Stimulated activated CD8-positive, alpha-beta memory T cell treated with anti-CD3 and anti-CD28 coated beads, Interleukin-7, amount 100 ng/mL, for 1 hour (primary cell): ENCODE data around the gene DRD2.
"Not testable (repeated sequence)": the region's sequence is repeated elsewhere in the genome, so short reads cannot be mapped to it uniquely, and the experiment has no call there.

ENCODE experiments used
- DNase-seq, 2 donors: peaks; one replicate each; pipeline ENCODE4 v3.0.0-alpha.2; 2020; ENCODE audit warnings: low read depth in 2 of 2

The DRD2 gene

DNA sequence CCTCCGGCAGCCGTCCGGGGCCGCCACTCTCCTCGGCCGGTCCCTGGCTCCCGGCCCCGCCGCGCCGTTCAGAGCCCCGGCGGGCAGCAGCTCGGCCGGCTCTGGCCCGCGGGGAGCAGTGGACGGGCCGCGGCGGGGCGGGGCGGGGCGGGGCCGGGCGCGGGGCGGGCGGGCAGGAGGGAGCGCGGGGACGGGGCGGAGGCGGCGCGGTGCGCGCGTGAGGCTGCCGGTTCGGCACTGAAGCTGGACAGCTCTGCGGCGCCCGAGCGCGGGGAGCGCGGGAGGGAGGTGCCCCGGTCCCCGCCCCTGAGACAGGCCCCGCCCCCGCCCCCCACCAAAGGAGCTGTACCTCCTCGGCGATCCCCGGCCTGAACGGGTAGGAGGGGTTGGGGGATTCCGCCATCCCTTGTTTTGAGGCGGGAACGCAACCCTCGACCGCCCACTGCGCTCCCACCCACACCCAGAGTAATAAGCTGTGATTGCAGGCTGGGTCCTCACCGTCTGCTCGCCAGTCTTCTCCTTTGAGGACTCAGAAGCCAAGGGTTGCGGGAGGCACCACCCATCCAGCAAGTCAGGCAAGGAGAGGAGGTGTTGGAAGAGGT lies at the start of gene DRD2:
DRD2 (minus strand) TSS at position 239 of the 602 bp plus-strand sequence. CDS start 50,747 bp downstream, outside the sequence.
- no peak for DNase-seq

DNA sequence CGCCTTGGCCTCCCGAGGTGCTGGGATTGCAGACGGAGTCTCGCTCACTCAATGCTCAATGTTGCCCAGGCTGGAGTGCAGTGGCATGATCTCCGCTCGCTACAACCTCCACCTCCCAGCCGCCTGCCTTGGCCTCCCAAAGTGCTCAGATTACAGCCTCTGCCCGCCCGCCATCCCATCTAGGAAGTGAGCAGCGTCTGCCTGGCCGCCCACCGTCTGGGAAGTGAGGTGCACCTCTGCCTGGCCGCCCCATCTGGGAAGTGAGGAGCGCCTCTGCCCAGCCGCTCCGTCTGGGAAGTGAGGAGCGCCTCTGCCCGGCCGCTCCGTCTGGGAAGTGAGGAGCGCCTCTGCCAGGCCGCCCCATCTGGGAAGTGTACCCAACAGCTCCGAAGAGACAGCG lies 48.7 kb upstream of the DRD2 start:
- DNase-seq = not testable (repeated sequence)

DNA sequence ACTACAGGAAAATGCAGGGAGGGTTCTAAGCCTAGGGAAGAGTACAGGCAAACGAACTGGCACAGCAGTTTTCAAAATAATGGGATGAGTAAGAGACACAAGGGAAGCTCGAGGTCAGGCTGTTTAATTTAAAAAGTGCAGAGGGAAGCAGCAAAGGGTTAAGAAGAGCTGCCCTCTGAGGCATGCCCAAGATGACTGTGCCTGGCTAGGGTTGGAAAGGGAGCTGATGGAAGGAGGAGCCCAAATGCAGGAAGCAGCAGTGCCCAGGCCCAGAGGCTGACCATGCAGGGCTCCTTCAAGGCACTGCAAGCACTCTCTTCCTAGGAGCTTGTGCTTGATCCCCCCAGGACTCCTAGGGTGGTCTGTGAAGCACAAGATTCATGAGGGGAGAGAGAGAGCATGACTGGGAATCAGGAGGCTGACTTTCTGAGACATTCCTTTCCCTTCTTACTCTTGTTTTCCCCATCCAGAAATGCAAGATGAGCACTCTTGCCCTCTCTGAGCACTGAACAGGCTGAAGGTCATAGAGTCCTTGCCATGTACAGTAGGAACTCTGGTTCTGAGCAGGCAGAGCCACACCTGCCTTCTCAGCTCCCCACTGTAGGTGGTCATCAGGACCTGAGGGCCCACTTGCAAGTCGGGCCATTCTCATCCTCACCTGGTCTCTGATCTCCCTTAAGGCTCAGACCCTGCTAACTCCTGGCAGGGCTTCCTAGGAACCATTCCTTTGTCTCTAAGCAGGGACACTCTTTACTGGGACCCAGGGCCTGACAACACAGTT lies 46.7 kb upstream of the DRD2 start:
- no peak for DNase-seq

DNA sequence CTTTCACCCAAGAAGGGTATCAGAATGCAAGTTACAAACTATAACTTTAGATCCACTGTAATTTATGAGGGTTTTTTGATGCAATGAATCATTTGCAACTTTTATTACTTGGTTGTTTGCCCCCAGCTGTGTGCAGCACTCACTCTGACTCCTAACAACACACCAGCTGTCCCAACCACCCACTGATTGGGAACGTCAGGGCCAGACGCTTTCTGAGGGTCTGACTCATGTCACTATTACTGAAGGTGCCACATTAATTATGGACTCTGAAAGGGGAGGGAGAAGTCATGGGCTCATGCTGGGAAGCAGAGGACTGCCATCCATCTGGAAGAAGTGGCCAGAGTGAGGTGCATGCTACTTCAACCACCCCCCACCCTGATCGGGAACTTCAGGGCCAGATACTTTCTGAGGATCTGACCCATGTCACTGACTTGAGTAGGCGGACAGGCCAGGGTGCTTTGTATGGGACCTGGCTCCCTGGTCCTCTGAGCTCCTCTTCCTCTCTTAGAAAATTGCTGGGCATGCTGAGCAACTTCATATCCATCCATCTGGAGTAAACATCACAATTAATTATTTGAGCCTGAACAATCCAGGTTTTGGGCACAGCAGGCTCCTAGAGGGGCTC lies 44.9 kb upstream of the DRD2 start:
- no peak for DNase-seq

DNA sequence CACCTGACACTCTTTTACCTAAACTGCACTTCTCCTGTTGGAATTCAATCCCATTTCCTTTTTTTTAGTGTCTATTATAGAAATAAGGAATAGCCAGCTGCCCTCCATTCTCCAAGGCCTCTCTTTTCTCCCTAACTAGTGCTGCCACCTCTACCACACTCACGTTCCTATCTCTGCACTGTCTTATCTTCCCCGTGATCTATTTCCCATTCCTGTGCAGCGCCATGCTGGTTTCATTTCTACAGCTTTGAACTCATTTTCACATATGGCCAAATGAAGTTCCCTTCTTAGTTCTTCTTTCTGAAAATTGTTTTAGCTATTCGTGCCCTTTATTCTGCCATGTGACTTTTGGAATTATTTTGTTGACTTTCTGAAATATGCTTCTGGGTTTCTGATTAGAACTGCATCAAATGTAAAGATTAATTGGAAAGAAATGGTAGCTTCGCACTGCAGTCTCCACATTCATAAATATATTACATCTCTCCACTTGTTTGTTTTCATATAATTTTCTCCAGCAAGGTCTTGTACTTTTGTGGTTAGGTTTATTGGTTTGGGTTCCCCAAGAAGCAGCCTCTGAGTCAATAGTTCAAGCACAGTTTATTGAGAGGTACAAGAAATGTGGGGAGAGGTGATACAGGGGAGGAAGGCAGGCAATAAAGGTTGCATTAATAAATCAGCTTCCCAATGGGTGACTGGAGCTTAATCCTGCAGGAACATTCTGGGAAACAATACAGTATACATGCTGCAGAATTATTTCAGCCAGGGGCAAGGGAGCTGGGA lies 43.7 kb upstream of the DRD2 start:
- no peak for DNase-seq

DNA sequence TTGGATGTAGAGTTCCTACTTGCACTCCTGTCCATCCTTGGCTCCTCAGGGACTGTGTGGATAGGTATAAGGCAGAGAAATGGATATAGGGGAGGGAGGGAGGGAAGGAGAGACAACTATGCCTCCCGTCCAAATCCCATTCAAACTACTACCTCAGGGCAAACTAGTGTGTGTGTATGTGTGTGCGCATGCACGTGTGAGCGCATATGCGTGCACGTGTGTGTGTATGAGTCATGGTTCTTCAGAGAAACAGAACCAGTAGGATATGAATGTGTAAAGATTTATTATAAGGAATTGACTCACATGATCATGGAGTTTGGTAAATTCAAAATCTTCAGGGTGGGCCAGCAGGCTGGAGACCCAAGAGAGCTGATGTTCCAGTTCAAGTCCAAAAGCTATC lies 42.2 kb upstream of the DRD2 start:
- DNase-seq = no peak

DNA sequence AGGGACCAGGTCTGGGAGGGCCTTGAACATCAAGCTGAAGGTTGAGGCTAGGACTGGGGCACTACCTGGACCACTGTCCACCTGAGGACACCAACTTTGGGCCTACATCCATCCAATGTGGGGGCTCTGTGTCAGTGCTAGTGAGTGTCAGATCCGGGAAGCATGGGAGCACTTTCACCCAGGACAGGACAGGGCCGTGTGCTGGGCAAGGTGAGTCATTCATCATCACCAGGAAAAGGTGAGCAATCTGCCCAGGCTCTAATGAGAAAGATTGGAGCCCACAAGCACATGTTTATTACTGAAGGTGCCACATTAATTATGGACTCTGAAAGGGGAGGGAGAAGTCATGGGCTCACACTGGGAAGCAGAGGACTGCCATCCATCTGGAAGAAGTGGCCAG lies 39.7 kb upstream of the DRD2 start:
- DNase-seq = no peak

DNA sequence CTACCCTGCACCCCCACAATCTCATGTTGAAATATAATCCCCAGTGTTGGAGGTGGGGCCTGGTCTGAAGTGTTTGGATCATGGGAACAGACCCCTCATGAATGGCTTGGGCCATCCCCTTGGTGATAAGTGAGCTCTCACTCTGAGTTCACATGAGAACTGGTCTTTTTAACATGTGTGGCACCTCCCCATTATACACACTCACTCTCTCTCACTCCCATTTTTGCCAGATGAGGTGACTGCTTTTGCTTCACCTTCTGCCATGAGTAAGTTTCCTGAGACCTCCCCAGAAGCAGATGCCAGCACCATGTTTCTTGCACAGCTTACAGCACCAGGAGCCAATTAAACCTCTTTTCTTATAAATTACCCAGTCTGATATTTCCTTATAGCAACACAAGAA lies 32.1 kb upstream of the DRD2 start:
- DNase-seq = no peak

DNA sequence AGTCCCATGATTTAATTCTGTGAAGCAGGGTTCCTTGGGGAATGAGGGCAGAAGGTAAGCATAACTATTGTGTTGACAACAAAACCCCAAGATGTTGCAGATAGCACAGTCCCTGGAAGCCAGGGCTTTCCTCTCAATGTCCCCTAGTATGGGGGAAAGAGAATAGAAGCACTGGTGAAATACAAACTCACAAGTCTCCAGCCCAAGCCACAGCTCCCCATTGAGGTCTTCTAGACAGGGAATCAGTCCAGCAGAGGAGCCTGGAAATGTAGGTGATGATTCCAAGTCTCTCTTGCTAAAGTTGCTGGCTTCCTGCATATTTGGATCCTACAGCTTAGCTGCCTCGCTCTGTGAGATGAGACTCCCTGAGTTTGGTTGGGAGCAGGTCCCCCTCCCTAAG lies 31.7 kb upstream of the DRD2 start:
- no peak for DNase-seq

DNA sequence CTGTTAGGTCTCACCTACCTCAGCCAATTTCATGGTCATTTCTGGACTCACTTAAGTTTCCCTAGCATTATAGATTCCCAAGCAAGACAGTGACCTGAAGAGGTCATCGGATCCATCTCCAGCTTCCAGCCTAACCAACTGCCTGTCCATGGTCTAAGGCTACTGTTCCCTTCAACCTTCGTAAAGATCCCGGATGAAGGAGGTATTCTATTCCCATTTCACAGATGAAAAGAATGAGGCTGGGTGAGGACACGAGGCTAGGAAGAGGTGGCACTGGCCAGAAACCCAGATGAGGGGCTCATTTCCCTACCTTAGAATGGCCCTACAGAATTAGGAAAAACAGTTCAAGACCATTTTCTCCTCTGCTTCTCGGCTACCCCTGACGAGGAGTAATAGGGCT lies 31.3 kb upstream of the DRD2 start:
- DNase-seq = no peak

DNA sequence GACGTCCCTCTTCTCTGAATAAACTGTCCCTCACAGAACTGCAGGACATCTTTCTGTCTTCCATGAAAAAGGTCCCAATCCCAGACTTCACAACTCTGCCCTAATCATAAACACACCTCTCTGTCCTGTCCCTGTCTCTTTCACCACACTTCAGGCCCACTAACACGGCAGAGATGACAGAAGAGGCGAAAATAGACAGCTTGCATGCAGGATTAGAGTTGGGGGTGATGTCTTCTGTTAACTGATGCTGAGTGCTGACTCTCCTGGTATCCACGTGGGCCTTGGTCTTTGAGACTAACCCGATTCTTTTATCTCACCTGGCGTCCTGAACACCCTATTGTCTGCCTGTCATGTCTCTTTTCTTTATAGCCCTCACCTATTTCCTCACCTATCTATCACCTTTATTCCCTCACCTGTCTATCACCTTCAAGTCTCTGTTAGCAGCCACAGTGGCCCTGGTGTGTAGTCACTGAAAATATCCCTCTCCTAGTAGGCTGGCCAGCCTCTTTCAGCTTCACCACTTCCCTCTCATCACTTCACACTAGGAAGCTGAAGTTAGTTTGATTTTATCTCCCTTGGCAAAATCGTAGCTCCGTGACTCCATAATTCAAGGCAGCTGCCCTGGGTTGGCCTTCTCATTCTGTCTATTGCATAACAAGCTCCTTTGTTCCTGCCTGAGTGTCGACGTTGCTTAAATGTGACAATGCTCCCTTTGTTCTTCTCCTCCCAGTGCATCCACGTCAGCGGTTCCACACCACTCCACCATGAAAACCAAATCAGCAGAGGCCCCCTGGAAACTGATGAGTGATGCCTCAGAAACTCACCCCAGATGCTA lies 30.6 kb upstream of the DRD2 start:
- no peak for DNase-seq

DNA sequence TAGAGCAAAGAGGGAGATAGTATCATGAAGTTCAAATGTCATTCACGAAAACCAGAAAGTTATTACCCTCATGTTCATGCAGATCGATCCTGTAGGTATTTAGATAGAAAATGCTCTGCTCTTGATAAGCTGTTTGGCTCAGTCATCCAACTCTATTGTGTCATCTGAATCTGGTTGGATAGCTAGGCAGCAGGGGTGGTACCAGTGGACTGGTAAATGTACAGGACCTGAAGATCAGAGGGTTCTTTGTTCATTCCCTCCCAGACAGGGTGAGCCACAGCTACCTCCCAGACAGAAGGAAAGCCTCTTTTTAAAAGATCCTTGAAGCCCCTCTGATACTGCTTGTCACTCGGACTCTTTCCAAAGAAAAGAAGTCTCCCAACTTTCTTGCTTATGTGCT lies 29.8 kb upstream of the DRD2 start:
- DNase-seq = no peak

DNA sequence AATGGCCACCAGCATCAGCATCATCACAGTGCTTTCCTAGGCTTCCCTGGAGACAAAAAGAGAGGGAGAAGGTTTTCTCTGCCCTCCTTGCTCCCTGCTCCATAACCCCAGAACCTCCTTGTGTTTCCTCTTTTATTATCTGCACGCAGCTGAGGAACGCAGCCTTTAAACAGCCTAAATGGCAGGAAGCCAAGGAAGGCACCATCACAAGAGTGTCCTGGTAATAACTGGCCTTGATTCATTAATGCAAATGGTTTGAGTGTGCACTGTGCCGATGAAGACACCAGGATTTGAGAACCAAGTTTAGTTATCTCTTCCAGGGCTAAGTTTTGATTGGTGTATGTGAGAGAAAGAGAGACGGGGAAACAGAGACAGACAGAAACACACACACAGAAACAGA lies 29.4 kb upstream of the DRD2 start:
- no peak for DNase-seq

DNA sequence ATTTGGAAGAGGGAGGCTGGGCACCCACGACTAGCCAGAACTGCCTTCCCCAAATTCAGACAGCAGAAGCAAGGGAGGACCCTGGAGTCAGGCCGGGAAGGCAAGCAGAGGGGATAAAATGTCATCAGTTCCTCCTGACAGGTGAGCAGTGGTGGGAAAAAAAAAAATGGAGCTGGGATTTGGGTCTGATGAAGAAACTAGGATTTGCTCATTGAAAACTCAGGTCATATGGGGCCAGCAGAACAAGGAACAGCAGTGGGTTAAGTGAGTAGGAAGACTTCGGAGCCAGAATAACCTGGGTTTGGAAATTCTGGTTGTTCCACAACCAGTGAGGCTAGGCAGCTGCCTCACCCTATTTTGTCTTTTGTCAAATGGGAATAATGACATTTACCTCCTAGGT lies 28.9 kb upstream of the DRD2 start:
- no peak for DNase-seq

DNA sequence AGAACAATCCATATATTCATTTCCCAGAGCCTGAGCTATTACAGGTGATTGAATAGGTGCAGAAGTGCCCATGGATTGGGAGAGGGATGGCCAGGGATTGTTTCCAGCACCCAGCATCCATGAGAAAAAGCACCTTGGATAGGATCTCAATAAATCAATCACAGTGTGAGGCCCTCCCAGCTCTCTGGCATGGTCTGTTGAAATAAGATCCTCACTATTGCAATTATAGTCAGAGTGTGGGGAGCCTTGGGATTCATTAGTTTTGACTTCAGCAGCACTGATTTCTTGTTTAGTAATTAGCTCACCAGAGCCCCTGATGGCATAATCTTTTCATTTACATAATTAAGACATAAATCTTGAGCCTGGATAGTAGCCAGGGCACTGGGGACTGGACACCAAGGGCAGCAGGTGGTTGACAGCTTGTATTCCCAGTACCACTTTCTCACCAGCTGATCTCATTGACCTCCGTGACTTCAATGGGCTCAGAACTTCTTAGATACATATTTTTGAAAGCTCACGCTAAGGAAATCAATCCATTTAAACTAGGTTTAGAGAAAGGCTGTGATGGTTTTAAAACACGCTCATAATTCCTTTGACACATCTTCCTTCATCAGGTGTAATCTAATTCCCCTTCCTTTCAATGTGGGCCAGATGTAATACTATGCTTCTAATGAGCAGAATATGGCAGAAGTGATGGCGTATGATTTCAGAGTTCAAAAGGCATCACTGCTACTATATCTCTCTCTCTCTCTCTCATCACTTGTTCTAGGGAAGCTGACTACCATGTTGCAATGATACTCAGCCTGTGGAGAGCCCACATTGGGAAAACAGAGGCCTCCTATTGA lies 22.1 kb upstream of the DRD2 start:
- no peak for DNase-seq

DNA sequence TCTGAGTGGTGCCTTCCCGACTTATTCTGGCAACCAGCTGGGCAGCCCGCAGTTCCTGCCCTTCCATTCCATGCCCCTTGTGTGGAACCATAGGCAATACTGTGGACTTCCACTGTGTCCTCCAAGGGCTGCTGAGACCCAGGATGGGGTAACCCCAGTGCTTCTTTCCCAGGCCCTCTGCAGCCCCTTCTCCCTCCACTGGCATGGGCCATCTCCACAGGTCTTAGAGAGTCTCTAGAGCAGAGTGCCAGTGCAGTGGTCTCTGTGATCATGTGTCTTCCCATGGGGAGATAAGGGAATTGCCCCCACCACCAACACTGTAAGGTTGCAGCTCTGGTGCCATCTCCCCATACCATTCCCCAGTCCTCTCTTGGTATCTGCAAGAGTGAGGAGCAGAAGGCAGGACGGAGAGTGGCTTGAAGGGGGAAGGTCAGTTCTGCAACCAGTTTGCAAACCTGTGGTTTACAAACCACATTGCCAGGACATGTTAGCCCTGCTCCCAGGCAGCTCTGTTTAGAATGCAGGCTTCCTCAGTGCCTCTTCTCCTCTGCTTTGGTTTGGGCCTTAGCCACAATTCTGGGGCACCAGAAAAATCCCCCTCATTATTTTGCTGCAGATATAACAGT lies 20.9 kb upstream of the DRD2 start:
- no peak for DNase-seq

DNA sequence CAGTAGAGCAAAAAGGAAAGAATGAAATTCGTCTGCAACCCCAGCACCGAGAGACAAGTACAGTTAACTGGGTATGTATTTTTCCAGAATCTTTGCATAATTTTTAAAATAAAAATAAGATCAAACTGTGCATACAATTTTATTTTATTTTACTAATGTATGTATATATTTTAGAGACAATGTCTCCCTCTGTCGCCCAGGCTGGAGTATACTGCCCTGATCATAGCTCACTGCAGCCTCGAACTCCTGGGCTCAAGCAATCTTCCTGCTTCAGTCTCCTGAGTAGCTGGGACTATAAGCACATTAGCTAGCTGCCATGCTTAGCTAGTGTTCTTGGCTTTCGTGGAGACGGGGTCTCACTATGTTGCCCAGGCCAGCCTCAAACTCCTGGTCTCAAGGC lies 18.8 kb upstream of the DRD2 start:
- no peak for DNase-seq

DNA sequence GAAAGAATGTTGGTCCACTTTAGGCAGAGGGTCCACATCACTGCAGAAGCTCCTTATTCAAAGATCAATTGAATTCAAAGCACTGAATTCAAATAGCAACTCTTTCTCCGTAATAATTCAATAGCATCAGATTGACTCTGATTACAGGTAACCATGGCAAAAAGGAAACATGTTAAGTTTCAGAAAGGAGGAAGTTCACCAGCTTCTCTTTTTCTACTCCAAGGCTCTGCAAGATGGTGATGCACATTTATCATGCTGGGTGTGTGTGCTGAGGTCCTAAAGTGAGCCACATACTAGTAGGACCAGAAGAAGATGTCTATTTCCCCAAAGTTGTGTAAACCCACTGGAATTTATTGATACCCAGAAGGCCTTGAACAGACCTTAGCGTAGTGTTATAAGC lies 18.0 kb upstream of the DRD2 start:
- DNase-seq = no peak

DNA sequence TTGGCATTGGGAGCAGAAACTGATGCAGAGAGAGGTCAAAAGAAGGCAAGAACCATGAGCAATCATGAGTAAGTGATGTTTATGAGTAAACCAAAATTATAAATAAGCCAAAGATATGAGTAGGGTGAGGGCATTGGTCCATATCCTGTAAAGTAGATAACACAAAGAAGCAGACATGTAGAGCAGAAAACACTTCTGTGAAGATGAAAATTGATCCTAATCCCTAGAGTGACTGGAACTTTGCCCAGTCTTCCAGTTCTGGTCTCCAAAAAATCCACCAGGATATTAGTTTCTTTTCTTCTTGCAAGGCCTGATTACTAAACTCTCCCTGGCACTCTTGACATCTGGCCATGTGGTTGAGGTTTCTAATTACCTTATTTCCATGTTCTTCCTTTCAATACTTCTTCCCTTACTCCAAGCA lies 13.7 kb upstream of the DRD2 start:
- DNase-seq = no peak

DNA sequence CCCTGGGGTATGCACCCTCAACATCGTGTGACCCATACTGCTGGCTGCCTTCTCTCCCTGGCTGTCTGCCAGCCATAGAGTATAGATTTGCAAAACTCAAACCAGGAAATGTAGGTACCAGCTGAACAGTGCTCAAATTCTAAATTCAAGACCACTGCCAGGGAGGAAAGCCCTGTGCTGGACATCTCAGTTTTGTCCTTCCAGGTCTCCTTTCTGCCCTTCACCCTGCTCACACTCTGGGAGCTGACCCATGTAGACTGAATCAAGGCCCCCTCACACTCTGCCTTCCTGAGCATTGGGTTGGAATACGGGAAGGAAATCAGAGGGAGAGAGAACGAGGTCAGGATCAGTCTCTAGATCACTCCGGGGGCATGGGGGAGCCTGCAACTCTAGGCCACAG lies 12.4 kb upstream of the DRD2 start:
- DNase-seq = no peak
